Tibial artery (tissue), 4 donors: Measurements from ENCODE around the gene CYSRT1.

Experiments used
- DNase-seq, 2 donors: peaks; one replicate each; pipeline ENCODE4 v3.0.0-alpha.2; 2019
- H3K27ac ChIP-seq, 2 donors: fragments of 200-600 bp; sonication (generic) in 1 of 2; 1 replicate in 1 of 2; 2 replicates in 1 of 2; pipeline ENCODE4 v1.5.1; 2018 to 2019; ENCODE audit warnings: mild to moderate bottlenecking in 1 of 2
- H3K27me3 ChIP-seq, 2 donors: fragments of 200-600 bp; sonication (generic) in 1 of 2; one replicate each; pipeline versions ENCODE4 v1.5.1 to v1.6.0; 2016 to 2019
- H3K36me3 ChIP-seq, 3 donors: fragments of 200-600 bp; sonication (generic) in 2 of 3; one replicate each; pipeline ENCODE4 v1.5.1; 2016 to 2019; ENCODE audit warnings: mild to moderate bottlenecking in 2 of 3
- H3K4me1 ChIP-seq, 4 donors: fragments of 200-600 bp; sonication (generic) in 2 of 4; 1 replicate in 3 of 4; 2 replicates in 1 of 4; pipeline ENCODE4 v1.5.1; 2016 to 2019
- H3K4me3 ChIP-seq, 2 donors: fragments of 200-600 bp; sonication (generic) in 1 of 2; 1 replicate in 1 of 2; 2 replicates in 1 of 2; pipeline ENCODE4 v1.5.1; 2018 to 2019; ENCODE audit warnings: mild to moderate bottlenecking in 2 of 2
- H3K9me3 ChIP-seq, 3 donors: fragments of 200-600 bp; sonication (generic) in 1 of 3; one replicate each; pipeline ENCODE4 v1.5.1; 2016 to 2019
- intact Hi-C: fragments of 100-400 bp; cut with DNase I; formaldehyde crosslinking; loops from one replicate; pipeline ENCODE4 v1.15.0; 2023; ENCODE audit warnings: low total_unique reads
- TF ChIP-seq, protein P1 (sequence below), 2 experiments: fragments of 200-600 bp in 1 of 2; fragments of 450-650 bp in 1 of 2; IDR thresholded peaks; one replicate each; pipeline ENCODE4 v1.5.1; 2017 to 2019; ENCODE audit warnings: antibody characterized with exemption in 2 of 2, mild to moderate bottlenecking in 1 of 2, moderate library complexity in 1 of 2

Gene CYSRT1

DNA sequence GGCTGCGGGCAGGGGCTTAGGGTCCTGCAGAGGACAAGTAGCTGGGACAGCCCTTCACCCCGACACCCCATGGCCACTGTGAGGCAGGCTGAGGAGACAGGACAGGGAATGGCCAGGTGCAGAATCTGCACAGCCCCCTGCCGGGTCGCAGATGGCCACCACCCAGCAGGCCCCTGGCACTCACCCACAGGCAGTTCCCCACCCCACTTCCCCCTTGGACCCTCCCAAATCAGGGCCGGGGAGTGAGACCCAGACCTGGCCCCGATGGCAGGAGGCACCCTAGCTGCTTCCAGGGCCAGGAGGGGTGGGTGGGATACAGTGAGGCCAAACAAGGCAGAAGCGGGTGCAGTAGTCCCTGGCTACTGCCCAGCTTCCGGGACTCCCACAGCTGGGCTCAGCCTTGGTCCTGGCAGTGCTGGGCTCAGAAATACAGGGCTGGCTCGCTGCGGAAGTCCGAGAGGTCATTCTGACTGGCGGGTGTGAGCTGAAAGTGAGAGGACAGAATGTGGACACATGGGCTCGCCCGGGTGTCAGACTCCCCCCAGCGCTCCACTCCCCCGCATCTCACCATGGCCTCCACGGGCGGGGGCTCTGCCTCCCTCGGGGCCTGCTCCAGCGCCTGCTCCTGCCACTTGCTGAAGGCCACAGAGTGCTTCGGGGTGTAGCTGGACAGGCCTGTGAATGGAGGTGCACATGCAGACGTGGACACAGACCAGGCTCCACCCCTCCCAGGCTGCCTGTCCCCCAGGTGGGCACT lies 33.1 kb upstream of the CYSRT1 start:
- Histone ChIP-seq H3K4me3 (no peak overlapping the region), H3K27ac (no peak overlapping the region), H3K9me3 (no peaks in the 10 kb centered on the region), H3K36me3 (peaks cover 6 to 29% (median 21%) of the 10 kb centered on the region in 3 donors), H3K4me1 (peaks cover 16 to 57% (median 28%) of the 10 kb centered on the region in 4 donors), H3K27me3 (no peaks in the 10 kb centered on the region)
- TF ChIP-seq, protein P1, sequence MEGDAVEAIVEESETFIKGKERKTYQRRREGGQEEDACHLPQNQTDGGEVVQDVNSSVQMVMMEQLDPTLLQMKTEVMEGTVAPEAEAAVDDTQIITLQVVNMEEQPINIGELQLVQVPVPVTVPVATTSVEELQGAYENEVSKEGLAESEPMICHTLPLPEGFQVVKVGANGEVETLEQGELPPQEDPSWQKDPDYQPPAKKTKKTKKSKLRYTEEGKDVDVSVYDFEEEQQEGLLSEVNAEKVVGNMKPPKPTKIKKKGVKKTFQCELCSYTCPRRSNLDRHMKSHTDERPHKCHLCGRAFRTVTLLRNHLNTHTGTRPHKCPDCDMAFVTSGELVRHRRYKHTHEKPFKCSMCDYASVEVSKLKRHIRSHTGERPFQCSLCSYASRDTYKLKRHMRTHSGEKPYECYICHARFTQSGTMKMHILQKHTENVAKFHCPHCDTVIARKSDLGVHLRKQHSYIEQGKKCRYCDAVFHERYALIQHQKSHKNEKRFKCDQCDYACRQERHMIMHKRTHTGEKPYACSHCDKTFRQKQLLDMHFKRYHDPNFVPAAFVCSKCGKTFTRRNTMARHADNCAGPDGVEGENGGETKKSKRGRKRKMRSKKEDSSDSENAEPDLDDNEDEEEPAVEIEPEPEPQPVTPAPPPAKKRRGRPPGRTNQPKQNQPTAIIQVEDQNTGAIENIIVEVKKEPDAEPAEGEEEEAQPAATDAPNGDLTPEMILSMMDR (IDR thresholded peaks at IDR 0.05) = no peak
- DNase-seq = no peak
- intact Hi-C loops = no loop called here

DNA sequence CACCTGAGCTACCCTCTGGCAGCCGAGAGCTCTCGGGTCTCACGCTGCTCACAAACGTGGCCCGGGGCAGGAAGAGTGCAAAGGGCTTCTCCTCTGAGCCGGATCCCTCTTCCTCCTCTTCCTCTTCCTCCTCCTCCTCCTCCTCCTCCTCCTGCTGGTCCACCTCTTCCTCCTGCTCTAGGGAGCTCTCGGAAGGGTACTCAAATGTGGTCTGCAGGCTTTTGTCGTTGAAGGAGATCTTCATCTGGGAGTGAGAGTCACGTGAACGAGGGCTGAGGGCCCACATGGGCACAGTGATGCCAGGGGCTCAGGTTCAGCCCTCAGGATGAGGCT lies 32.6 kb upstream of the CYSRT1 start:
- H3K9me3 ChIP-seq = no peaks in the 10 kb centered on the region
- H3K4me1 ChIP-seq = peaks cover 12 to 56% (median 24%) of the 10 kb centered on the region in 4 donors
- intact Hi-C loops = no loop called here
- H3K36me3 ChIP-seq = peaks cover 6 to 29% (median 21%) of the 10 kb centered on the region in 3 donors
- H3K4me3 ChIP-seq = no peak overlapping the region
- DNase-seq = no peak
- TF ChIP-seq, protein P1 (IDR thresholded peaks at IDR 0.05) = no peak
- no peaks in the 10 kb centered on the region for H3K27me3 ChIP-seq
- no peak overlapping the region for H3K27ac ChIP-seq

DNA sequence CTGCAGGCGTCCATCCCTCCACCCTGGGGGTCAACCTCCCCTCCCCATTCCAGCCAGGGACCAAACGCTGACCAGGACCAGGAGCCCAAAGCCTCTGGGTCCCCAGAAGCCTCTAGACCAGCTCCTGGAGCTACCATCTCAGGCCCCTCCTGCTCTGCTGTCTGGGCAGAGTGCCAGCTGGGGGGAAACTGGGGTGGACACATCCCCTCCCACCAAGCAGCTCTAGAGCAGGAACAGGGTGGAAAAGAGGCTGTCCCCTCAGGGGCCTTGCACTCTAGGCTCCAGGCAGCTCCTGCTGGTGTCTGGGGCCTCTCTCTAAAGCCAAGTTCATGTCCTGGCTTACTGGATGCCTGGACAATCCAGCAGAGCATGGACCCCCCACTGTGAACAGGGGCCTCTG lies 32.1 kb upstream of the CYSRT1 start:
- H3K9me3 ChIP-seq = no peaks in the 10 kb centered on the region
- no peak overlapping the region for H3K4me3 ChIP-seq
- TF ChIP-seq, protein P1 (IDR thresholded peaks at IDR 0.05) = no peak
- intact Hi-C loops = no loop called here
- H3K27me3 ChIP-seq = no peaks in the 10 kb centered on the region
- H3K27ac ChIP-seq = no peak overlapping the region
- DNase-seq = no peak
- H3K4me1 ChIP-seq = peaks cover 8 to 56% (median 22%) of the 10 kb centered on the region in 4 donors
- H3K36me3 ChIP-seq = peaks cover 6 to 29% (median 21%) of the 10 kb centered on the region in 3 donors

DNA sequence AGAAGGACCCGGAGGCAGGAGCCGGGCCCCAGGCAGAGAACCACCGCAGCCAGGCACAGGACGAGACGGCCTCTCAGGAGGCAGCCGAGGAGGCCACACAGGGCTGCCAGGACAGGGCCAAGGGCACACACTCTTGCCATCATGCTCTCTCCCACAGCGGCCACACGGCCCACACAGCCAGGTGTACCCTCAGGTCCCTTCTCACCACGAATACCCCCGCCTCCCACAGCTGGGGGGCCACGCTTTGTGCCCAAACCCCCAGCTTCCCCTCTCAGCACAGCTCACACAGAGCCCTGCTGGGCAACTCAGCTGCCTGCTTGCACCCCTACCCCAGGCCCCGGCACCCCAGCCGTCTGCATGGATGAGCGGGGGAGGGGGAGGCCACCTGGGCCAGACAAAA lies 31.2 kb upstream of the CYSRT1 start:
- no peak overlapping the region for H3K27ac ChIP-seq
- intact Hi-C loops = no loop called here
- peaks cover 6 to 29% (median 21%) of the 10 kb centered on the region in 3 donors for H3K36me3 ChIP-seq
- H3K27me3 ChIP-seq = no peaks in the 10 kb centered on the region
- no peaks in the 10 kb centered on the region for H3K9me3 ChIP-seq
- H3K4me1 ChIP-seq = peaks cover 8 to 63% (median 29%) of the 10 kb centered on the region in 4 donors
- DNase-seq = no peak
- no peak overlapping the region for H3K4me3 ChIP-seq
- TF ChIP-seq, protein P1 (IDR thresholded peaks at IDR 0.05) = no peak

DNA sequence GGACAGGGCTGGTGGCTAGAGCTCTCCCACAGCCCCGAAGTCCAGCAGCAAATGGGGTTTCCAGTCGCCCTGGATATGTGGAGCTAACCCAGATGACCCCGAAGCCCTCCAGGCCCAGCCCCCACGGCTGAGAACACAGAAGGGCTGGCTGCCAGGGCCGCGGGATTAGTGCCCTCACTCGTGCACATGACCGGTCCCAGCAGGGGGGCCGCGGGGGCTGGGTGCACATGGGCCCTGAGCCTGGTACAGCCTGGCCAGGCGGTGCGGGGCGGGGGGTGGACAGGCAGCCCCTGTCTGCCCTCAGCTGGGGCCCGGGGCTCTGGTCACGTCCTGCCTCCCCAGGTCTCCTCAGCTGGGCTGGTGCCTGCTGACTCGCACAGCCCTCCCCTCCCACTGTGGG lies 30.6 kb upstream of the CYSRT1 start:
- intact Hi-C loops = no loop called here
- no peak for DNase-seq
- Histone ChIP-seq H3K9me3 (no peaks in the 10 kb centered on the region), H3K27ac (no peak overlapping the region), H3K4me3 (no peak overlapping the region), H3K4me1 (peaks cover 10 to 66% (median 31%) of the 10 kb centered on the region in 4 donors), H3K36me3 (peaks cover 6 to 29% (median 21%) of the 10 kb centered on the region in 3 donors), H3K27me3 (no peaks in the 10 kb centered on the region)
- TF ChIP-seq, protein P1 (IDR thresholded peaks at IDR 0.05) = no peak
